ENCODE results near the gene SGMS1. TPM values are rescaled to one million over a fixed set of nuclear protein-coding genes. Genes with fewer than 3 reads are reported as not detected.

SGMS1 gene
- total RNA-seq, 1 donor from 2014 or later, result 93.8 TPM

GRCh38 chr10:50334273-50334672 lies 289.5 kb downstream of the SGMS1 start:
- Histone ChIP-seq H3K36me3 (no peaks in the 10 kb centered on the region), H3K9me3 (no peaks in the 10 kb centered on the region), H3K4me1 (no peaks in the 10 kb centered on the region), H3K27ac (no peak overlapping the region), H3K27me3 (no peaks in the 10 kb centered on the region), H3K4me3 (no peak overlapping the region)
- DNase-seq (ENCODE audit: extremely low spot score in 2 of 2), result no peak
- intact Hi-C loops (cut with DNase I), result no loop called here
- no peak for TF ChIP-seq POLR2A (IDR thresholded peaks at IDR 0.05)
- no peak for TF ChIP-seq POLR2AphosphoS5 (IDR thresholded peaks at IDR 0.05; ENCODE audit: insufficient read depth in 1 of 2, low read depth in 1 of 2)
- TF ChIP-seq, protein P1, sequence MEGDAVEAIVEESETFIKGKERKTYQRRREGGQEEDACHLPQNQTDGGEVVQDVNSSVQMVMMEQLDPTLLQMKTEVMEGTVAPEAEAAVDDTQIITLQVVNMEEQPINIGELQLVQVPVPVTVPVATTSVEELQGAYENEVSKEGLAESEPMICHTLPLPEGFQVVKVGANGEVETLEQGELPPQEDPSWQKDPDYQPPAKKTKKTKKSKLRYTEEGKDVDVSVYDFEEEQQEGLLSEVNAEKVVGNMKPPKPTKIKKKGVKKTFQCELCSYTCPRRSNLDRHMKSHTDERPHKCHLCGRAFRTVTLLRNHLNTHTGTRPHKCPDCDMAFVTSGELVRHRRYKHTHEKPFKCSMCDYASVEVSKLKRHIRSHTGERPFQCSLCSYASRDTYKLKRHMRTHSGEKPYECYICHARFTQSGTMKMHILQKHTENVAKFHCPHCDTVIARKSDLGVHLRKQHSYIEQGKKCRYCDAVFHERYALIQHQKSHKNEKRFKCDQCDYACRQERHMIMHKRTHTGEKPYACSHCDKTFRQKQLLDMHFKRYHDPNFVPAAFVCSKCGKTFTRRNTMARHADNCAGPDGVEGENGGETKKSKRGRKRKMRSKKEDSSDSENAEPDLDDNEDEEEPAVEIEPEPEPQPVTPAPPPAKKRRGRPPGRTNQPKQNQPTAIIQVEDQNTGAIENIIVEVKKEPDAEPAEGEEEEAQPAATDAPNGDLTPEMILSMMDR (IDR thresholded peaks at IDR 0.05), result no peak

DNA sequence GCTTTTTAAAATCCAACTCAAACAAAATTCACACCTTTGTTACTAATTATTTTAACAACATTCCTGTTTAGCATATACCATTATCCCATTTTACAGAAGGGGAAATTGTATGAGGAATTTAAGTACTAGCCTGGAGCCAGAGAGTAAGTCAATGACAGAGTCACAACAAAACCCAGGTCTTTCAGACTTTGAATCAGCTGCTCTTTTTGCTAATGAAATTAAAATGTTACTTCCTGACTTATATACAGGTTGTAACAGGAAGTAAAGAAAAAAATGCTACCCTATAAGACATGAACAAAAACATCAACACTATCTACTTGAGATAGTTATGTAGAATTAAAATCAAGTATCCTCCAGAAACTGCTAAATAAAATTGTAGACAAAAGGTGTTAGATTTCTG lies 289.9 kb downstream of the SGMS1 start:
- H3K36me3 ChIP-seq, result no peaks in the 10 kb centered on the region
- TF ChIP-seq, protein P1 (IDR thresholded peaks at IDR 0.05), result no peak
- no peak for TF ChIP-seq POLR2AphosphoS5 (IDR thresholded peaks at IDR 0.05; ENCODE audit: insufficient read depth in 1 of 2, low read depth in 1 of 2)
- no peak for TF ChIP-seq POLR2A (IDR thresholded peaks at IDR 0.05)
- intact Hi-C loops (cut with DNase I), result no loop called here
- H3K9me3 ChIP-seq, result no peaks in the 10 kb centered on the region
- H3K4me3 ChIP-seq, result no peak overlapping the region
- DNase-seq (ENCODE audit: extremely low spot score in 2 of 2), result no peak
- H3K27me3 ChIP-seq, result no peaks in the 10 kb centered on the region
- H3K4me1 ChIP-seq, result no peaks in the 10 kb centered on the region
- H3K27ac ChIP-seq, result no peak overlapping the region

DNA sequence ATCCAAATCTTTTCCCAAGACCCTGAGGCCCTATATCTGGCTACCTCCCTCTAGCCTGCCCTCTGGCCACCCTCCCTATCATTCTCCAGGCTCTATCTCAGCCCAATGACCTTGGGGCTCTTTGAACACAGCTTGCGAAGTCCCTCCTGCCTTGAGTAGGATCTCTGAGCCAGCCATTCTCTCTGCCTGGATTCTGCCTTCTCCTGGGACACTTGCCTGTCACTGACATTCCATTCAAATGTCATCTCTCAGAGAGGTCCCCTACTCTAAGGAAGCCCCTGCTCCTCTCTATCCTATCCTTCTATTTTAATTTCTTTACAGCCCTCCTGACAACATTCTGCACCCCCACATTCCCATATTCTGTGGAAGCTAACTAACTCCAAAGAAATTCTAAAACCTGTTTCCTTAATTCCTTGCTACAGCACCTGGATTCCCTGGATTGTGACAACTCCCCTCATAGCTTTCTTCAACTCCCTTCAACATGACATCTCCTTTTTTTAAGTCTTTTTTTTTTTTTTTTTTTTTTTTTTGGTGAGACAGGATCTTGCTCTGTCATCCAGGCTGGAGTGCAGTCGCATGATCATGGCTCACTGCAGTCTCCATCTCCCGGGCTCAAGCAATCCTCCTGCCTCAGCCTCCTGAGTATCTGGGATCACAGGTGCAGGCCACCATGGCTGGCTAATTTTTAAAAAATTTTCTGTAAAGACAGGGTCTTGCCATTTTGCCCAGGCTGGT lies 291.5 kb downstream of the SGMS1 start:
- intact Hi-C loops (cut with DNase I), result no loop called here

DNA sequence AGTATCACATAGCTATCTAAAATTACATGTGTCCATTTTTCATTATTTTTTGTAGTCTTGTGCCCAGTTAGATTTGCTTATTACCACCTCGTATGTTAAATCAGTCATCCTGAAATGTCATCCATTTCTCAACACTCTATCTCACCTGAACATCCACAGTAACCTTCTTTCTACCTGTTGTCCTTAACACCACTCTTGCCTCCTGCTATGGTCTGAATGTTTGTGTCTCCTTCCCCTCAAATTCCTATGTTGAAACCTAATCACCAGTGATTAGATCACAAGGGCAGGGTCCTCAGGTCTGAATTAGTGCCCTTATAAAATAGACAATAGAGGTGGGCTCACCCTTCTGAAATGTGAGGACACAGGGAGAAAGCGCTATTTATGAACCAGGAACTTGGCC lies 292.3 kb downstream of the SGMS1 start:
- intact Hi-C loops (cut with DNase I), result no loop called here

More for the DNA sequence above, 291.5 kb downstream of the SGMS1 start:
- Histone ChIP-seq H3K4me1 (peaks cover 2% of the 10 kb centered on the region), H3K4me3 (no peak overlapping the region), H3K27me3 (no peaks in the 10 kb centered on the region), H3K36me3 (no peaks in the 10 kb centered on the region), H3K9me3 (no peaks in the 10 kb centered on the region), H3K27ac (no peak overlapping the region)
- no peak for DNase-seq (ENCODE audit: extremely low spot score in 2 of 2)
- TF ChIP-seq POLR2AphosphoS5 (IDR thresholded peaks at IDR 0.05; ENCODE audit: insufficient read depth in 1 of 2, low read depth in 1 of 2) (no peak), POLR2A (IDR thresholded peaks at IDR 0.05) (no peak)
- TF ChIP-seq, protein P1 (IDR thresholded peaks at IDR 0.05), result no peak

More for the DNA sequence above, 292.3 kb downstream of the SGMS1 start:
- no peak overlapping the region for H3K27ac ChIP-seq
- H3K4me1 ChIP-seq, result peaks cover 10% of the 10 kb centered on the region
- no peaks in the 10 kb centered on the region for H3K36me3 ChIP-seq
- TF ChIP-seq, protein P1 (IDR thresholded peaks at IDR 0.05), result no peak
- no peak for TF ChIP-seq POLR2A (IDR thresholded peaks at IDR 0.05)
- TF ChIP-seq POLR2AphosphoS5 (IDR thresholded peaks at IDR 0.05; ENCODE audit: insufficient read depth in 1 of 2, low read depth in 1 of 2), result no peak
- DNase-seq (ENCODE audit: extremely low spot score in 2 of 2), result no peak
- H3K4me3 ChIP-seq, result no peak overlapping the region
- H3K27me3 ChIP-seq, result no peaks in the 10 kb centered on the region
- H3K9me3 ChIP-seq, result no peaks in the 10 kb centered on the region

Measured in vagina (tissue), 2 donors.